Measurements from ENCODE around the gene OR2T8.

The OR2T8 gene

GRCh38 chr1:247919952-247920351, at the start of gene OR2T8:
TSS of gene OR2T8 (plus strand) at chr1:247920252. CDS start at chr1:247921018, 766 bp downstream.
- no peak for DNase-seq (ENCODE audit: low read depth)

GRCh38 chr1:247883346-247883745, 36.7 kb upstream of the OR2T8 start:
- DNase-seq (ENCODE audit: low read depth), result no peak

- DNase-seq (ENCODE audit: low read depth), result no peak
These were observed 35.1 kb upstream of the OR2T8 start for GRCh38 chr1:247884797-247885413.

- no peak for DNase-seq (ENCODE audit: low read depth)
These were observed 24.9 kb upstream of the OR2T8 start, which contains the start of gene OR2W3 for GRCh38 chr1:247895163-247895637. TSS of gene OR2W3 (plus strand) at chr1:247895587. CDS start at chr1:247895587, 0 bp downstream.

- no peak for DNase-seq (ENCODE audit: low read depth)
These were observed 24.1 kb upstream of the OR2T8 start for GRCh38 chr1:247895976-247896375.

GRCh38 chr1:247904122-247904521, 15.9 kb upstream of the OR2T8 start:
- DNase-seq (ENCODE audit: low read depth), result no peak

- DNase-seq (ENCODE audit: low read depth), result no peak
These were observed 14.9 kb upstream of the OR2T8 start for GRCh38 chr1:247905181-247905580.

- DNase-seq (ENCODE audit: low read depth), result no peak
These were observed 14.0 kb upstream of the OR2T8 start for GRCh38 chr1:247905910-247906503.

- DNase-seq (ENCODE audit: low read depth), result peak; percentile 75
These were observed 13.5 kb upstream of the OR2T8 start for GRCh38 chr1:247906504-247907047.

GRCh38 chr1:247908766-247909165, 11.3 kb upstream of the OR2T8 start:
- DNase-seq (ENCODE audit: low read depth), result no peak

- no peak for DNase-seq (ENCODE audit: low read depth)
These were observed 6.3 kb upstream of the OR2T8 start for GRCh38 chr1:247913786-247914185.

GRCh38 chr1:247914941-247915662, 5.0 kb upstream of the OR2T8 start:
- DNase-seq (ENCODE audit: low read depth), result no peak

GRCh38 chr1:247923941-247924340, 3.9 kb downstream of the OR2T8 start:
- DNase-seq (ENCODE audit: low read depth), result no peak

GRCh38 chr1:247924868-247925267, 4.8 kb downstream of the OR2T8 start, which contains the start of gene OR2AJ1:
TSS of gene OR2AJ1 (plus strand) at chr1:247924889. CDS start at chr1:247933769, 8,880 bp downstream.
- no peak for DNase-seq (ENCODE audit: low read depth)

GRCh38 chr1:247933989-247934388, 13.9 kb downstream of the OR2T8 start:
- no peak for DNase-seq (ENCODE audit: low read depth)

GRCh38 chr1:247935781-247936180, 15.7 kb downstream of the OR2T8 start:
- DNase-seq (ENCODE audit: low read depth), result no peak

GRCh38 chr1:247936415-247936814, 16.4 kb downstream of the OR2T8 start:
- DNase-seq (ENCODE audit: low read depth), result no peak

- peak; percentile 17 for DNase-seq (ENCODE audit: low read depth)
These were observed 17.1 kb downstream of the OR2T8 start for GRCh38 chr1:247936965-247937734.

- DNase-seq (ENCODE audit: low read depth), result no peak
These were observed 22.6 kb downstream of the OR2T8 start for GRCh38 chr1:247942624-247943023.

GRCh38 chr1:247948558-247948957, 28.5 kb downstream of the OR2T8 start, which contains the start of gene OR2L8:
TSS of gene OR2L8 (plus strand) at chr1:247948858. CDS start at chr1:247948858, 0 bp downstream.
- DNase-seq (ENCODE audit: low read depth), result no peak

- DNase-seq (ENCODE audit: low read depth), result no peak
These were observed 33.4 kb downstream of the OR2T8 start for GRCh38 chr1:247953408-247953807.

GRCh38 chr1:247961791-247962190, 41.7 kb downstream of the OR2T8 start:
- DNase-seq (ENCODE audit: low read depth), result no peak
